GM21737 (cell line): Measurements from ENCODE around the gene C1QTNF12.
A peak's percentile ranks its signal among the peaks of the same experiment; 100 is the strongest.

Experiments
- ATAC-seq: cut with Tn5 transposase; IDR thresholded peaks from one replicate; pipeline ENCODE4 v1.9.1; 2021; ENCODE audit warnings: mild to moderate bottlenecking, moderate library complexity; ENCODE audit not compliant: unreplicated experiment

Gene C1QTNF12

GRCh38 chr1:1241588-1242219 is 4.8 kb downstream of the C1QTNF12 start:
- no peak for ATAC-seq

- no peak for ATAC-seq
These were observed 5.5 kb downstream of the C1QTNF12 start for GRCh38 chr1:1240822-1241587.

GRCh38 chr1:1240348-1240732 is 6.2 kb downstream of the C1QTNF12 start:
- no peak for ATAC-seq

- ATAC-seq = no peak
These were observed 6.7 kb downstream of the C1QTNF12 start for GRCh38 chr1:1239614-1240347.

DNA sequence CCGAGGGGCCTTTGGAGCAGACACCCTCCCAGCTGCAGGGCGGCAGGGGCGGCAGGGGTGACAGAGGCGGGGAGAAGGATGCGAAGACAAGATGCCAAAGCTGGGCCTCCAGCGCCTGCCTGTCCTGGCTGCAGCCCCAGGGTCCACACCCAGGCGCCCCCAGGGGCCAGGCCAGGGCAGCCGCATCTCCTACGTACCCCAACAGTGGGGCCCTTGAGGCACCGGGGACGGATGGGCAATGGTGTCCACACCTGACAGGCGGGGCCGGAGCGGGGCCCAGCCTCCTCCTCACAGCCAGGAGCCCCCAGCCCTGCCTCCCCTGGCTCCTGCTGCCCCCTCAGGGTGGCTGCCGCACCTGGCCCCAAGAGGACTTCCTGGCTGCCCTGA is 7.3 kb downstream of the C1QTNF12 start:
- ATAC-seq = no peak

- ATAC-seq = no peak
These were observed 7.8 kb downstream of the C1QTNF12 start for GRCh38 chr1:1238702-1239178.

DNA sequence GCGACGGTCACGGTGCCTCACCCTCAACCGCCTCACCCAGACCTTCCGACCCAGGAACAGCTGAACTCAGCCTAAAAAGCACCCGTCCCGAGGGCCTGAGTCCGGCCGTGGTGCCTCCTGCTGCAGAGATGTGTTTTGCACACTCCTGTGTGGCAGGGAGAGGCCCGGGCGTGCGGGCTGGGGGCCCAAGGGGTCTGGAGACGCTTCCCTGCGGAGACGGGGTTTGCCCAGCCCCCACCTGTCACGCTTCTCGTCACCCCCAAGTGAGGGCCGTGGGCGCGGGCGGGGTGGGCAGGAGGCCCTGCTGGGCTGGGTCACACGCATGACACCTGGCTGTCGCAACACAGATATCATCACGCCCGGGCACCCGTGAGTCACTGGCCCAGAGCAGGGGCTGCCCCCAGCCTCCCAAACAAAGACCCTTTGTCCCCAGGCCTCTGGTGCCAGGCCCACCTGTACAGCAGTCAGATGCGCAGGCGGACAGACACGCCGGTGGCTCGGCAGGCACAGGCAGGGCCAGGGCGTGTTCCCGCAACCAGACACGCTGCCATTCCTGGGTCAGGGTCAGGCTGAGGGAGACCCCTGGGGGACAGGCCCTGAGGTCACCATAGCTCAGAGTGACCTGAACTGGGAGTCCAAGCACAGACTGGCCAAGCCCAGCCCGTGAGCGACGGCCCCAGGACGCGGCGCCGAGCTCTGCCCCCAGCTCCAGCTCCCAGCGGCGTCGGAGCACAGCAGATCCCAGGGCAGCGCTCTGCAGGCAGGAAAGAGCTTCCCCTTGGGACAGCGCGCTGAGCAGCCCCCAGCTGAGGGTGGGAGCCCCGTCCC is 8.4 kb downstream of the C1QTNF12 start:
- ATAC-seq = no peak

GRCh38 chr1:1236945-1237873 is 9.3 kb downstream of the C1QTNF12 start:
- ATAC-seq = no peak

DNA sequence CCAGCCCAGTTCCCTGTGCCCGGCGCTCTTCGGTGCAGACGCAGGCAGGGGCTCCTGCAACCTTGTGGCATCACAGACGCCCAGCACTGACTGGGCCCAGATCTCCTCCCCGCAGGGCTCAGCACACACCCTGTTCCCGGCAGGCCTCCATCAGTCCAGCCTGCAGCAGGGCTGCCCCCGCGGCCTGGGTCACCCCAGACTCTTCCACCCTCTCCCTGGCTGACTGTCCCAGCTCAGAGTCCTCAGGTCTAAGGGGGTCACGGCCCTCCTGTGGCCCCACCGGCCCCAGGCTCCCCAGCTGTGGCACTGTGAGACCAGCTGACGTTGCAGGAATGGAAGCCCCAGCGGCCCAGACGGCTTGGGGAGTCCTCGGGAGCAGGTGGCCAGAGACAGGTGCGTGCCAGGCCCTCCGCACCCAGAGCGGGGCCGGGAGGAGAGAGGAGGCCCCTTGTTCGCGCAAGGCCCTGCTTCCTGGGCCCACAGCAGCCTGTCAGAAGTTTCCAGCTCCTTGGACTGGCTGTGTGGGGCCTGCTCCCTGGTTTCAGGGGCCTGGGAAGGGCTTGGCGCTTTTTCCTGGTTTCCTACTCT is 10.3 kb downstream of the C1QTNF12 start:
- no peak for ATAC-seq

DNA sequence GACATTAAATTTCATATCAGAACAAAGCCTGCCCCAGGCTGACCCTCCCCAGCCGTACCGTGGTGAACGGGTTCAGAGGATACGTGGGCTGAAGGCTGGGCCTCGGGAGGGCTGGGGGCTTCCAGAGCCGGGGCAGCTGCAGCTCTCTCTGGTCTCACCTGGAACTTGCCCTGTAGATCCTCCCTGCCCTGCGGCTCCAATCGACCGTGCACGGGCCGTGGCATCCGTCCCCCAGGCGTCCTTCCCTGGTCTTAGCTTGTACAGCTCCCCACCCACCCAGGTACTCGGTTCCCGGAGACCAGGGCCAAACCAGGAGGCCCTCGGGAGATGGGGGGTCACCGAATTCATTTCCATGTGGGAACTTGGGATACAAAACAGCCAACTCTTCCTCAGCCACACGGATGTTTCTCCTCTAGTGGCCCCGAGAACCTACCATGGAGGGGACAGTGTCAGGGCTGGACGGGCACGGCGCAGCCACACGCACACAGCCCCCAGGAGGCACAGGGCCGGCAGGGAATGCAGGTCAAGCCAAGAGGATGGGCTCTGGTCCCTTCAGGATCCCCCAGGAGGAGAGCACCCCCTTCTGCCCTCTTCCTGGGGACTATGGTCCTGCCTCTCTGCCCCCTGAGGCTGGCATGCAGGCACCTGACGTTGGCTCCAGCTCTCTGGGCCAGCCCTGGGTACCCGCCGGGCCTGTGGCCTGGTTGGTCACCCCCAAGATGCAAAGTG is 11.3 kb downstream of the C1QTNF12 start:
- ATAC-seq = no peak

- ATAC-seq = no peak
These were observed 12.2 kb downstream of the C1QTNF12 start for GRCh38 chr1:1234180-1234808.

DNA sequence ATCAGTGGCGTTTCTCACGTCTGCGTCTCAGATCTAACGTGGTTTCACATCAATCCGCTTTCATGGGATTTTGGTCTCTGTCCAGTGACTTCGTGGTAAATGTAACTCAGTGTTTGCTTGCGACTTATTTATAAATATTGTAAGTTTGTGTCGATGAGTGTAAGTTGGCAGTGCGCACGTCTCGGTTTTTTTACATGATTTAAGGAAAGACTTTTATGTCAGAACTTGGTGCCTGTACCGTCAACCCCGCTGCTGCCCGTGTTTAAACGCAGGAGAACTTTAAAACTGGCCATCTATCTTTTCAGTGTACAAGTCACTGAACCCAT is 13.0 kb downstream of the C1QTNF12 start:
- no peak for ATAC-seq

- no peak for ATAC-seq
These were observed 13.5 kb downstream of the C1QTNF12 start for GRCh38 chr1:1232796-1233566.

DNA sequence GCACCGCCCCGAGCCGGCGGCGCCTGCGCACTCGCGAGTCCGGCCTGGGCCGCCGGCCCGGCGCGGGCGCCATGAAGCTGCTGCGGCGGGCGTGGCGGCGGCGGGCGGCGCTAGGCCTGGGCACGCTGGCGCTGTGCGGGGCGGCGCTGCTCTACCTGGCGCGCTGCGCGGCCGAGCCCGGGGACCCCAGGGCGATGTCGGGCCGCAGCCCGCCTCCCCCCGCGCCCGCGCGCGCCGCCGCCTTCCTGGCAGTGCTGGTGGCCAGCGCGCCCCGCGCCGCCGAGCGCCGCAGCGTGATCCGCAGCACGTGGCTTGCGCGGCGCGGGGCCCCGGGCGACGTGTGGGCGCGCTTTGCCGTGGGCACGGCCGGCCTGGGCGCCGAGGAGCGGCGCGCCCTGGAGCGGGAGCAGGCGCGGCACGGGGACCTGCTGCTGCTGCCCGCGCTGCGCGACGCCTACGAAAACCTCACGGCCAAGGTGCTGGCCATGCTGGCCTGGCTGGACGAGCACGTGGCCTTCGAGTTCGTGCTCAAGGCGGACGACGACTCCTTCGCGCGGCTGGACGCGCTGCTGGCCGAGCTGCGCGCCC is 14.2 kb downstream of the C1QTNF12 start, which contains the start of gene B3GALT6:
B3GALT6 (plus strand) TSS at position 30 of the 588 bp plus-strand sequence; CDS start at position 72, 42 bp downstream.
- no peak for ATAC-seq

- ATAC-seq = peak; percentile 85
These were observed 14.9 kb downstream of the C1QTNF12 start, which contains the start of gene SDF4 for GRCh38 chr1:1231400-1232207. SDF4 (minus strand) TSS chr1:1232001; CDS start chr1:1228772, 3,229 bp downstream.
